SIG-M5 treated with dmso at 0.1 percent for 504 hours (cell line): ENCODE data around the gene RNASEH2A.
"Not testable (repeated sequence)": the region's sequence is repeated elsewhere in the genome, so short reads cannot be mapped to it uniquely, and the experiment has no call there.

Experiments
- DNase-seq: peaks from one replicate; lab custom pipeline; 2025; ENCODE audit not compliant: unreplicated experiment; lab: John Stamatoyannopoulos, UW

Gene RNASEH2A

DNA sequence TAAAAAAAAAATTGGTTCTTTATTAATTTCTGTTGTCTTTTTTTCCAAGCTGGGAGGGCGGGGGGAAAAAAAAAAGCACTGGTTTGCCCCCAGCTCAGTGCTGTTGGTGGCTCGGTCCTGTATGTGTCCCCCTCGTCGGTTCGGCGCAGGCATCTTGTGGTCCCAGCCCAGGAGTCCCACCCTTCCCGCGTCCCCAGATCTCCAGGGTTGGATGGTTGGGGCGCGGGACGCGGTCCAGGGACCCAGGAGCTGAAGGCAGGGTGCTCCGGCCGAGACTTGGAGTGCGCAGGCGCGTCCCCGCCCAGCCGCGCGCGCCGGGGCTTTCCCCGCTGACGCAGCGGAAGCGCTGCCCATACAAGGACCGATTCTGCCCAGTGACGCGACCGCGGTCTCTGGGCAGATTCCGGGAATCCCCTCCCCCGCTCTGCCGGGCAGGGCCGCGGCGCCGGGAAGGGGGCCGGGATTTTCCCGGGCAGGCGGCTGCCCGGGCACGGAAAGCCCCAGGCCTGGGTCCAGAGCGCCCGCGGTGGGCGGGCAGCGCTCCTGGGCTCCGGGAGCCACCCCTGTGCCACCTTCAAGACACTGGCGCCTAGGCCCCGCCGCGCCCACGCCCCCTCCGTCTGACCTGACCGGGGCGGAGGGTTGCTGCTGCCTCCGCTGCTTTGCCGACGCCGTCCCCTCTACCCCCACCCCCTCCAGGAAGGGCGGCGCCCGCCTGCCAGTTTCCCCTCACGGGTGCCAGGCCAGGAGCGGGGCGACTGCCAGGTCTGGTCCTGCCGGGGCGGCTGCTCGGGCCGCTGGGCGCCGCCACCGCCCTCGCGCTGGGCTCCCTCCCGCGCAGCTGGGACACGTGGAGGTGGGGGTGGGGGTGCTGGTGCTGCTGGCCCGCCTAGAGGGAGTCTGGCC is 12.8 kb upstream of the RNASEH2A start:
- peak; percentile 73 for DNase-seq

GRCh38 chr19:12794196-12794941 is 12.0 kb upstream of the RNASEH2A start:
- DNase-seq, result peak; percentile 59

DNA sequence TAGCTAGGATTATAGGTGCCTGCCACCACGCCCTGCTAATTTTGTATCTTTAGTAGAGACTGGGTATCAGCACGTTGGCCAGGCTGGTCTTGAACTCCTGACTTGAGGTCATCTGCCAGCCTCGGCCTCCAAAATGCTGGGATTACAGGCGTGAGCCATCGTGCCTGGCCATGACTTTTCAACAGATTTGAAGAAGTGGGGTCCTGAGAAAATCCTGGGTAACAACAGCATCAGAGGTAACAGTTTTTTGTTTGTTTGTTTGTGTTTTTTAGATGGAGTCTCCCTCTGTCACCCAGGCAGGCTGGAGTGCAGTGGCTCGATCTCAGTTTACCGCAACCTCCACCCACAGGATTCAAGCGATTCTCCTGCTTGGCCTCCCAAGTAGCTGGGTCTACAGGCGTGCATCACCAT is 11.4 kb upstream of the RNASEH2A start:
- DNase-seq, result no peak

DNA sequence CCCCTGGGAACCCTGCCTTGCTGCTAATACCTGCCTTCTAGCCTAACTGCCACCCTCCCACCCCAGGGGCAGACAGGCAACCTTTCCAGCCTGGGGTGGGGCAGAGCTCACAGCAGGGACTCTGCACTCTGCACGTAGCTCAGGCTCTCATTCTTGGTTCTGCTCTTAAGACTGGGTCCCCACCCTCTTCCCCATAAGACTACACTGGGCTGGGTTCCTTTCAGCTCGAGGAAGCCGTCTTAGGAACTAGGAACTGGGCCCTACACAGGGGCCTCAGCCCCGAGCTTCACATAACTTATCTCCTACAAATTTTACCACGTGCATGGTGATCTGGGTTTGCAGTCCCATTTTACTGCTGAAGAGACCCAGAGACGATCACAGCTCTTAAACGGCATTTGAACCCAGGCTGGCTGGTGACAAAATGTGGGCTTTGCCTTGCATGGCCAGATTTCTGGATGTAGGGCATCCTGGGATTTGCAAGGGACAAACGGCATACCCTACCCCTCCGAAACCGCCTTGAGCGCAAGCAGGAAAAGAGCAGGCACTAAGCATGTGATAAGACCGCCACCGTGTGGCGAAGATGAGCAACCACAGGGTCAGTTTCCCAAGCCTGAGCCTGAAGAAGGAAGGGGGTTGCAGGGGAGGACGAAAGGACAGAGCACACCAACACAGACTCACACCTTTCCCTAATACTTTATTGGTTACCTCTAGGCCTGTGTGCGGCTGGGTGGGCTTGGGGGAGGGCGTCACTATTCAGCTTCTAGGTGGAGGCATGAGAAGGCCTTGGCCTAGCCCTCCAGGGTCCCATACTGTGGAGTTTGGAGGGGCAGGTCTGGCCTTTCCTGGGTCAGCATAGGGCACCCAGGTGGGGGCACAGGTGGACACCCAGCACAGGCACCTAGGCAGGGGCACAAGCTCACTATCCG is 10.0 kb upstream of the RNASEH2A start:
- DNase-seq, result peak; percentile 84

GRCh38 chr19:12797141-12797587 is 9.2 kb upstream of the RNASEH2A start:
- no peak for DNase-seq

DNA sequence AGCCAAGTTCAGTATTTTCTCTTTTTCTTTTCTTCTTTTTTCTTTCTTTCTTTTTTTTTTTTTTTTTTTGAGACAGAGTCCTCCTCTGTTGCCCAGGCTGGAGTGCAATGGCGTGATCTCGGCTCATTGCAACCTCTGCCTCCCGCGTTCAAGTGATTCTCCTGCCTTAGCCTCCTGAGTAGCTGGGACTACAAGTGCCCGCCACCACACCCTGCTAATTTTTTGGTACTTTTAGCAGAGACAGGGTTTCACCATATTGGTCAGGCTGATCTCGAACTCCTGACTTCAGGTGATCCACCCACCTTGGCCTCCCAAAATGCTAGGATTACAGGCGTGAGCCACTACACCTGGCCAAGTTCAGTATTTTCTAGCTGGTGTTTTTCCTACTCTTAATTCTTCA is 8.8 kb upstream of the RNASEH2A start:
- not testable (repeated sequence) for DNase-seq

DNA sequence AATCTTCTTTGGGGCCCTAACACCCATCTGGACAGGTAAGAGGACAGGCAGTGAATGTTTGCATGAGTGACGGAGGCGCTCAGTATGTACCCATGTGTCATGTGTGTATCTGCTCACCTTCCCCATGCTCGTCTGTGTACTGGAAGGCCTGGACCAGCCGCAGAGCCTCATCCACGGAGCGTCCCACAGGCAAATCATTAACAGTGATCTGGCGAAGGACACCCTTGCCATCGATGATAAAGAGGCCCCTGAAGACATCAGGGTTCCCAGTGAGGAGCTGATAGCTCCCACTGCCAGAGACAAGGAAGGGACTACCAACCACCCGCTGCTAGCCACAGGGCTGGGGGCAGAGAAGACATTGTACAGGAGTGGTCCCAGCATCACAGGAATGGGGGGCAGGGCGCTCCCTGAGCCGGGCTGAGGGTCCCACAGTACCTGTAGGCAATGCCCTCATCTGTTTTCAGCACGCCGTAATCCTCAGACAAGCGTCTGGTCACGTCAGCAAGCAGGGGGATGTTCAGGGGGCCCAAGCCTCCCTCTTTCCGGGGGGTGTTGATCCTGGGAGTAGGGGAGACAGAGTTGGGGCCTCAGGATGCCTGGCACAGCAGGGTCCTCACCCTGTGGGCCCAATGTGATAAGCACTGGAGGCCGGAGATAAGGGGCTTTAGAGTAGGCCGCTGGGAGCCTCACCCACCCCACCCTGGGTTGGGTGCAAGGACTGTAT is 6.5 kb upstream of the RNASEH2A start:
- no peak for DNase-seq

DNA sequence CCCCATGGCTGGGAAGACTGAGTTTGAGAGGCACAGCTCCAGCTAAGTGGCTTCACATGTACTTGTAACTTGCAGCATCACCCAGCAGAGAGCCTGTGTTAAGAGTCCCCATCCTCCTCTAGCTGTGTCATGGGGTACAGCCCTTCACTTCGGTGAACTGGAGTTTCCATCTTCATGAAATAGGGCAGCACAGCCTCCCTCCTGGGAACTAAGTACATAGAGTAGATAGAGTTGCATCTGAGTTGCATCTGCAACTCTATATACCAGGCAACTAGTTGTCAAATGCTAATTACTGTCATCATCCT is 6.0 kb upstream of the RNASEH2A start:
- DNase-seq, result no peak

DNA sequence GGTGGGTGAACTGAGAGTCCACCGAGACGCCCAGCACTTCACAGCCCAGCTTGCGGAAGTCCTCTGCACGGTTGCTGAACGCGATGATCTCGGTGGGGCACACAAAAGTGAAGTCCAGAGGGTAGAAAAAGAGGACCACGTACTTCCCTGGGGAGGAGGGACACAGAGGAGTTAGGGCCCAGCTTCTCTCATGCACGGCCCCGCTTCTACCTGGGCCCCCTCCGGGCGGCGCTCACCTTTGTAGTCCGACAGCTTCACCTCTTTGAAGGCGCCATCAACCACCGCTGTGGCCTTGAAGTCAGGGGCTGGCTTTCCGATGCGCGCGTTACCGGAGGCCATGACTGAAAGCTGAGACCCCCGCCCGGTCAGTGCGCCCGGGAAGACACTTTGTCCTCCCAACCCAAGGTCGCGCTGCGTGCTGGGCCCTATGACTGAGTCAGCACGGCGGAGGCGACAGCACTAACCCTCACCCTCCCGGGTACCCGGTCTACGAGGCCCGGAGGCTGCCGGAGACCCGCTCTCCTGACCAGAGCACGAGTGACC is 5.4 kb upstream of the RNASEH2A start:
- DNase-seq, result no peak

GRCh38 chr19:12801466-12802266 is 4.7 kb upstream of the RNASEH2A start, which contains the start of the genes PRDX2 and THSD8:
Gene PRDX2 (minus strand): TSS chr19:12801800. CDS start chr19:12801261, 539 bp downstream.
Gene THSD8 (plus strand): TSS chr19:12802069. CDS start chr19:12802072, 3 bp downstream.
- DNase-seq, result peak; percentile 69

DNA sequence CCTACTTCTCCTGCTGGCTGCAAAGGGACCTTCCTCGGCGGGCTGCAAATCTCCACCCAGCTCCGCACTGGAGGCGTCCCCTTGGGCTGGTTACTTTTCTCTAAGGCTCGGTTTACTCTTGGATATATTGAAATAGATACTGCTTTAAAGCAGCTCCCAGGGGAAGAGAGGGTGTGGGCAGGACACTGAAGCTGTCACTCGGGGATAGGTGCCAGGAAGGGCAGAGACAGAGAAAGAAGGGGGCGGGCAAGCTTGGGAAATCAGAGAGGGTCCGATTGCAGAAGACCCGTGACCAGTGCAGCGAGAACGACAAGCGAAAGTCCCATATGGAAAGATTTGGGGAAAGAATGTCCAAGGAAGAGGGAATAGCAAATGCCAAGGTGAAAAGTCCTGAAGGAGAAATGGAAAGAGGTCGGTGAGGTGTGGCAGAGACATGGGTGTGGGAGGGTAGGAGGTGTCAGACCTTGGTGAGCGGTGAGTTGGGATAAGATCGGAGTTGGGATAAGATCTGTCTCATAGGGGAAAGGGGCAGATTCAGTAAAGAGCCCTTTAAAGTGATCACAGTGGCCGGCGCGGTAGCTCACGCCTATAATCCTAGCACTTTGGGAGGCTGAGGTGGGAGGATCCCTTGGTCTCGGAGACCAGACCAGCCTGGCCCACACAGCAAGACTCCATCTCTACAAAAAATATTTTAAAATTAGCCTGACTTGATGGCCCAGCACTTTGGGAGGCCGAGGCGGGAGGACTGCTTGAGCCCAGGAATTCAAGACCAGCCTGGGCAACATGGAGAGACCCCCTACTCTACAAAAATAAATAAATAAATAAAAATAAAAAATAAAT is 3.9 kb upstream of the RNASEH2A start:
- DNase-seq, result no peak

DNA sequence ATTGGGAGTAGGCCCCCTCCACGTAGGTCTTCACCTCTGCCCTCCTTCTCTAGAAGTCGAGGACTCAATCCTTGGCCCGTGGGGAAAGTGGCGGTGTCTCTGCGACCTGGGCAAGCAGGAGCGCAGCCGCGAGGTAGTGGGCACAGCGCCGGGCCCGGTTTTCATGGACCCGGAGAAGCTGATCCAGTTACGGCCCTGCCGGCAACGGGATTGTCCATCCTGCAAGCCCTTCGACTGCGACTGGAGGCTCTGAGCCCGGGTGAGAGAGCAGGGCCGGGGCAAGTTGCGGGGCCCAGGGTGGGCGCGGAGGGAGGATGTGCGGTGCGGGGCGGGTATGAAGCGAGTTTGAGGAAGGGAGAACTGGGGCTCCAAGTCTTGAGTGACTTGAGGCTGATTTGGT is 2.3 kb upstream of the RNASEH2A start:
- DNase-seq, result no peak

GRCh38 chr19:12815088-12815487 is 8.7 kb downstream of the RNASEH2A start:
- no peak for DNase-seq

DNA sequence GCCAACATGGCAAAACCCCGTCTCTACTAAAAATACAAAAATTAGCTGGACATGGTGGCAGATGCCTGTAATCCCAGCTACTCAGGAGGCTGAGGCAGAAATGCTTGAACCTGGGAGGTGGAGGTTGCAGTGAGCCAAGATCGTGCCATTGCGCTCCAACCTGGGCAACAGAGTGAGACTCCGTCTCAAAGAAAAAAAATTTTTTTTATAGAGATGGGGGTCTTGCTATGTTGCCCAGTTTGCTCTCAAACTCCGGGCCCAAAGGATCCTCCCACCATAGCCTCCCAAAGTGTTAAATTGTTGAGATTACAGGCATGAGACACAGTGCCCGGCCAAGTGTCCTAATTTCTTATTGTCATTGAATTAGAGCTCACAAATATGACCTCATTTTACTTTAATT is 10.8 kb downstream of the RNASEH2A start:
- DNase-seq, result not testable (repeated sequence)

DNA sequence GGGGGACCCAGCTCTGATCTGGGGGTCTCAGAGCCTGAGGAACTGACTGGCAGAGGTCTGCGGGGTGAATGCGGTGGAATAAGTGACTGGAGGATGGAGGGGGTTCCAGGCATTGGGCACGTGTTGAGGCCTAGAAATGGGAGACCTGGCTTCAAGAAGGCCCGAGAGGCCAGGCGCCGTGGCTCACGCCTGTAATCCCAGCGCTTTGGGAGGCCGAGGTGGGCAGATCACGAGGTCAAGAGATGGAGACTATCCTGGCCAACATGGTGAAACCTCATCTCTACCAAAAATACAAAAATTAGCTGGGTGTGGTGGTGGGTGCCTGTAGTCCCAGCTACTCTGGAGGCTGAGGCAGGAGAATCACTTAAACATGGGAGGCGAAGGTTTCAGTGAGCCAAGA is 11.4 kb downstream of the RNASEH2A start:
- not testable (repeated sequence) for DNase-seq

DNA sequence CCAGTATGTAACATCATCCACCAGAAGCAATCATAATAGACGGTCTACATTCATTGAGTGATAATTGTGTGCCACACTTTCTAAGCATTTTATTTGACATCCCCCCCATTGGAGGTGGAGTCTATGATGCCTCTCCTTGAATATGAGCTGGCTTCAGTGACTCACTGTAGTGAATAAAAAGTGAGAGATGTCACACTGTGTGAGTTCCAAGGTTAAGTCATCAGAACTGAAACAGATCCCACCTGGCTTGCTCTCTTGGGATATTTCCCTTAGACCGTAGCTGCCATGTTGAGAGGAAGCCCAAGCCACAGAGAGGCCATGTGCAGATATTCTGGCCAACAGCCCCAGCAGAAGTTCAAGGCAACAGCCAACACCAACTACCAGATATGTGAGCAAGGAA is 15.4 kb downstream of the RNASEH2A start:
- DNase-seq, result no peak

GRCh38 chr19:12825254-12826131 is 19.1 kb downstream of the RNASEH2A start:
- DNase-seq, result no peak
